GM21529 (cell line): ENCODE measurements around the gene RAB3GAP1.

Source experiments
- ATAC-seq: cut with Tn5 transposase; IDR thresholded peaks from one replicate; pipeline ENCODE4 v1.9.1; 2021; ENCODE audit not compliant: unreplicated experiment

Gene RAB3GAP1

GRCh38 chr2:135208016-135208415, 155.9 kb downstream of the RAB3GAP1 start:
- no peak for ATAC-seq

GRCh38 chr2:135212757-135213156, 160.7 kb downstream of the RAB3GAP1 start:
- ATAC-seq: no peak

DNA sequence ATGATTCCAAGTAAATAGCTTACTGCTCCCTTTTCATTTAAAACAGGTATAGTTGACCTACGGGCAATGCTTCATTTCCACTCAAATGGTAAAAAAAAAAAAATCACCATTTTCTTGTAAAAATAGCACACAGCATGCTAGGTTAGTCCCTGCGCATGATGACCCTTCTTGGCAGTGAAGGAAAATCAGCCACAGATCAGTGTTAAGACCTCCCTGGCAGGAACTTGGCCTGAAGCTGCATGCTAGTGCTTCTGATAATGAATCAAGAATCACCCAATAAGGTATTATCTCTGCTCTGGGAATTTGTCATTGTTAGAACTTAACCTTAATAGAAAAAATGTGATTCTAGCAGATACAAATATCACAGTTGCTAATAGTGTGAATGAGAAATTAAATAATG, 166.3 kb downstream of the RAB3GAP1 start:
- ATAC-seq: no peak

- ATAC-seq: no peak
These were observed 167.1 kb downstream of the RAB3GAP1 start for GRCh38 chr2:135219226-135219625.
